ENCODE measurements around the gene ITGB5.

- no peak for TF ChIP-seq POLR2A (IDR thresholded peaks at IDR 0.05; ENCODE audit: low read depth, low read length)
- TF ChIP-seq POLR2AphosphoS5 (IDR thresholded peaks at IDR 0.05; ENCODE audit: low read depth, low read length), result no peak
Measured at GRCh38 chr3:124804875-124805274, 82.3 kb downstream of the ITGB5 start.
